HCT116 (cell line): ENCODE results near the gene TENM4. TPM values are rescaled to one million over a fixed set of nuclear protein-coding genes. Genes with fewer than 3 reads are reported as not detected.

Experiments used
- ATAC-seq: fragments of 200-7000 bp; cut with Tn5 transposase; 2 replicates; pipeline ENCODE4 v1.9.1; 2020; ENCODE audit warnings: mild to moderate bottlenecking, moderate library complexity
- BruUV-seq: library from RNA; stranded (reverse); fragments of 400-500 nt; replicated peaks from 2 replicates; lab custom pipeline; 2021; lab: Mats Ljungman, UMichigan
- CTCF ChIA-PET: fragments of 300-600 bp; sonication (Branson Sonifier 250); formaldehyde crosslinking; loops from one replicate; lab custom pipeline; 2021; ENCODE audit warnings: antibody characterized with exemption; lab: Charles Lee
- POLR2A ChIA-PET: fragments of 300-600, 350-600 bp; sonication (Branson Sonifier 250); formaldehyde crosslinking; loops from one replicate; lab custom pipeline; 2021; ENCODE audit warnings: antibody characterized with exemption; lab: Charles Lee
- RAD21 ChIA-PET, 2 experiments: fragments of 300-600 bp; sonication (Branson Sonifier 250); formaldehyde crosslinking; loops; one replicate each; lab custom pipeline; 2023; ENCODE audit warnings: low total read pairs in 2 of 2; ENCODE audit not compliant: uncharacterized antibody in 2 of 2, unreplicated experiment in 2 of 2, low non-redundant PET in 1 of 2; lab: Charles Lee
- DNase-seq: peaks from one replicate; pipeline ENCODE4 v3.0.0-alpha.2; 2010; ENCODE audit warnings: low read depth, low spot score
- H2AFZ ChIP-seq: fragments of 200-600 bp; shearing (Covaris generic), sonication (generic); 2 replicates; pipeline ENCODE4 v1.6.1; 2017; ENCODE audit warnings: low read depth, mixed run types, mixed read lengths, antibody characterized with exemption, low read length; ENCODE audit not compliant: poor library complexity, severe bottlenecking
- H3K27ac ChIP-seq: 2 replicates; pipeline ENCODE4 v1.5.1; 2012; ENCODE audit warnings: low read depth, low read length
- H3K27me3 ChIP-seq: fragments of 200-600 bp; sonication (generic); 2 replicates; pipeline ENCODE4 v1.6.1; 2016; ENCODE audit warnings: mixed run types, low read length, mixed read lengths; ENCODE audit not compliant: insufficient read depth
- H3K36me3 ChIP-seq, 2 experiments: fragments of 200-500 bp in 1 of 2; fragments of 200-600 bp in 1 of 2; sonication (Bioruptor generic) in 1 of 2; sonication (generic) in 1 of 2; 2 replicates each; pipeline versions ENCODE4 v1.5.1 to v1.6.1; 2014 to 2016; ENCODE audit warnings: low read length in 2 of 2, inconsistent platforms in 1 of 2, mixed read lengths in 1 of 2, mixed run types in 1 of 2; ENCODE audit not compliant: insufficient read depth in 2 of 2, control insufficient read depth in 1 of 2
- H3K4me1 ChIP-seq, 2 experiments: fragments of 200-600 bp in 1 of 2; sonication (generic) in 1 of 2; 2 replicates each; pipeline versions ENCODE4 v1.5.1 to v1.6.1; 2012 to 2017; ENCODE audit warnings: low read length in 2 of 2, inconsistent platforms in 1 of 2, mild to moderate bottlenecking in 1 of 2, mixed read lengths in 1 of 2, mixed run types in 1 of 2, moderate library complexity in 1 of 2; ENCODE audit not compliant: insufficient read depth in 2 of 2, control insufficient read depth in 1 of 2
- H3K4me2 ChIP-seq: fragments of 200-600 bp; sonication (generic); 2 replicates; pipeline ENCODE4 v1.6.1; 2017; ENCODE audit warnings: mixed run types, low read length, mixed read lengths
- H3K4me3 ChIP-seq, 2 experiments: fragments of 200-600 bp in 1 of 2; sonication (generic) in 1 of 2; replicated peaks in 1 of 2; 2 replicates each; pipeline ENCODE4 v1.5.1; 2011 to 2016; ENCODE audit warnings: low read length in 2 of 2, control low read depth in 1 of 2, low read depth in 1 of 2, mild to moderate bottlenecking in 1 of 2, mixed read lengths in 1 of 2, mixed run types in 1 of 2
- H3K79me2 ChIP-seq: fragments of 200-600 bp; sonication (generic); 2 replicates; pipeline ENCODE4 v1.6.1; 2017; ENCODE audit warnings: mild to moderate bottlenecking, mixed run types, low read length, moderate library complexity, mixed read lengths; ENCODE audit not compliant: insufficient read depth
- H3K9ac ChIP-seq: fragments of 200-600 bp; sonication (generic); 2 replicates; pipeline ENCODE4 v1.6.1; 2016; ENCODE audit warnings: low read length, mixed read lengths
- H3K9me2 ChIP-seq: fragments of 200-600 bp; sonication (generic), shearing (Covaris generic); 2 replicates; pipeline ENCODE4 v1.6.1; 2017; ENCODE audit warnings: mixed run types, mild to moderate bottlenecking, moderate library complexity; ENCODE audit not compliant: insufficient read depth
- H3K9me3 ChIP-seq, 2 experiments: fragments of 200-500 bp in 1 of 2; fragments of 200-600 bp in 1 of 2; sonication (Bioruptor generic) in 1 of 2; sonication (generic) in 1 of 2; 2 replicates each; pipeline ENCODE4 v1.6.1; 2014 to 2017; ENCODE audit warnings: low read length in 2 of 2, mixed read lengths in 2 of 2, inconsistent platforms in 1 of 2, low read depth in 1 of 2, mild to moderate bottlenecking in 1 of 2, mixed run types in 1 of 2, moderate library complexity in 1 of 2; ENCODE audit not compliant: control insufficient read depth in 1 of 2, insufficient read depth in 1 of 2
- H4K20me1 ChIP-seq: fragments of 200-600 bp; sonication (generic), shearing (Covaris generic); 2 replicates; pipeline ENCODE4 v1.6.1; 2017; ENCODE audit warnings: mixed run types, mild to moderate bottlenecking, moderate library complexity; ENCODE audit not compliant: insufficient read depth
- EGR1 ChIP-seq: IDR thresholded peaks from 2 replicates; pipeline ENCODE4 v1.6.1; 2012; ENCODE audit warnings: low read depth
- ELF1 ChIP-seq: IDR thresholded peaks from 2 replicates; pipeline ENCODE4 v1.6.1; 2012; ENCODE audit warnings: low read depth, borderline replicate concordance
- EZH2phosphoT487 ChIP-seq: fragments of 200-600 bp; IDR thresholded peaks from 2 replicates; pipeline ENCODE4 v1.6.1; 2018; ENCODE audit warnings: antibody characterized with exemption, borderline replicate concordance
- JUND ChIP-seq: IDR thresholded peaks from 2 replicates; pipeline ENCODE4 v1.6.1; 2012
- POLR2A ChIP-seq: IDR thresholded peaks from 2 replicates; pipeline ENCODE4 v1.7.0; 2011; ENCODE audit warnings: borderline replicate concordance; ENCODE audit not compliant: insufficient read depth, insufficient read length; ENCODE audit errors: extremely low read depth
- RAD21 ChIP-seq: IDR thresholded peaks from 2 replicates; pipeline ENCODE4 v1.6.1; 2012; ENCODE audit warnings: low read depth, mild to moderate bottlenecking
- SIN3A ChIP-seq: IDR thresholded peaks from 2 replicates; pipeline ENCODE4 v1.6.1; 2012; ENCODE audit warnings: low read depth
- SRF ChIP-seq: IDR thresholded peaks from 2 replicates; pipeline ENCODE4 v1.6.1; 2012; ENCODE audit warnings: low read depth
- TCF7L2 ChIP-seq: IDR thresholded peaks from 2 replicates; pipeline ENCODE4 v1.7.0; 2011; ENCODE audit warnings: borderline replicate concordance, inconsistent platforms; ENCODE audit not compliant: insufficient read depth, insufficient read length; ENCODE audit errors: extremely low read depth
- ZNF274 ChIP-seq: fragments of 200-500 bp; sonication (Bioruptor generic); IDR thresholded peaks from 2 replicates; pipeline ENCODE4 v1.6.1; 2014; ENCODE audit warnings: mild to moderate bottlenecking, low read depth, low read length, inconsistent platforms
- intact Hi-C: fragments of 100-400 bp; cut with micrococcal nuclease; formaldehyde crosslinking; loops from 2 replicates; pipeline ENCODE4 v1.10.0; 2022
- total RNA-seq: library from RNA; stranded (reverse); gene quantifications from one replicate; pipeline ENCODE4 v1.2.1, GENCODE V29; 2021; ENCODE audit not compliant: unreplicated experiment
- TF ChIP-seq, protein P1 (sequence below): IDR thresholded peaks from 2 replicates; pipeline ENCODE4 v1.6.1; 2012
- TF ChIP-seq, protein P2 (sequence below): IDR thresholded peaks from 2 replicates; pipeline ENCODE4 v1.6.1; 2012; ENCODE audit warnings: low read depth
- TF ChIP-seq, protein P3 (sequence below), 3 experiments: fragments of 200-600 bp in 1 of 3; sonication (generic) in 1 of 3; IDR thresholded peaks in 2 of 3; conservative IDR thresholded peaks in 1 of 3; 2 replicates each; pipeline ENCODE4 v1.5.1; 2012 to 2017; ENCODE audit warnings: low read depth in 2 of 3, low read length in 2 of 3, antibody characterized with exemption in 1 of 3, borderline replicate concordance in 1 of 3, control low read depth in 1 of 3, mild to moderate bottlenecking in 1 of 3, mixed read lengths in 1 of 3, mixed run types in 1 of 3, moderate library complexity in 1 of 3; ENCODE audit not compliant: insufficient read depth in 1 of 3

The TENM4 gene
- total RNA-seq, 1 experiment from 2014 or later = 0.05 TPM

- no TSS peak for BruUV-seq
- intact Hi-C loops = no loop called here
- RAD21 ChIA-PET = no interaction called here
Measured at GRCh38 chr11:78977009-78977408, 463.8 kb downstream of the TENM4 start.

DNA sequence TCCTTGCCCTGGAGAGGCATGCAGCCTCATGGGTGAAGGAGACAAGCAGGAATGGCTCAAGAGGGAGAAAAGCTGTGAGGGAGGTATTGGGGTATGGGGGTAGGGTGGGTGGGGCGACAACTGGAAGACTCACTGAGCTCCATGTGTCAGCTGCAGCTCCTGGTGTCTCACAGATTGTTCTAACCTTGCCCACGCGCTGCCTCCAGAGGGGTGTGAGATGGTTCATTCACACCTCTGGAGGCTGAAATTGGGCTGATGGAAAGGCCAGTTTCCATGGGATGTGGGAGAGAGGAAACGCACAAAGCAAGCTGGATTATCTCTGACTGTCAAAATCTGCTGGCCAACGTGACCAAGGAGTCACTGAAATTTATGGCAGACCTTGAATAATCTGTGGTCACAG lies 465.7 kb downstream of the TENM4 start:
- RAD21 ChIA-PET = no interaction called here
- ATAC-seq (no peak), DNase-seq (no peak)
- intact Hi-C loops = no loop called here
- no peak overlapping the region for H3K4me2 ChIP-seq
- no peaks in the 10 kb centered on the region for H3K9me3 ChIP-seq
- H3K4me1 ChIP-seq = no peaks in the 10 kb centered on the region
- peaks cover 27% of the 10 kb centered on the region for H3K27me3 ChIP-seq
- CTCF ChIA-PET = no interaction called here
- H3K79me2 ChIP-seq = no peaks in the 10 kb centered on the region
- H2AFZ ChIP-seq = no peak overlapping the region
- POLR2A ChIA-PET = no interaction called here
- no peaks in the 10 kb centered on the region for H3K36me3 ChIP-seq
- H3K9ac ChIP-seq = no peak overlapping the region
- no peak overlapping the region for H3K4me3 ChIP-seq
- no peak overlapping the region for H3K27ac ChIP-seq
- H3K9me2 ChIP-seq = no peaks in the 10 kb centered on the region
- BruUV-seq = no TSS peak
- H4K20me1 ChIP-seq = no peaks in the 10 kb centered on the region
- TF ChIP-seq ZNF274 (no peak), SIN3A (no peak), TCF7L2 (no peak)
- TF ChIP-seq, protein P1, sequence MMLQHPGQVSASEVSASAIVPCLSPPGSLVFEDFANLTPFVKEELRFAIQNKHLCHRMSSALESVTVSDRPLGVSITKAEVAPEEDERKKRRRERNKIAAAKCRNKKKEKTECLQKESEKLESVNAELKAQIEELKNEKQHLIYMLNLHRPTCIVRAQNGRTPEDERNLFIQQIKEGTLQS = no peak
- TF ChIP-seq, protein P2, sequence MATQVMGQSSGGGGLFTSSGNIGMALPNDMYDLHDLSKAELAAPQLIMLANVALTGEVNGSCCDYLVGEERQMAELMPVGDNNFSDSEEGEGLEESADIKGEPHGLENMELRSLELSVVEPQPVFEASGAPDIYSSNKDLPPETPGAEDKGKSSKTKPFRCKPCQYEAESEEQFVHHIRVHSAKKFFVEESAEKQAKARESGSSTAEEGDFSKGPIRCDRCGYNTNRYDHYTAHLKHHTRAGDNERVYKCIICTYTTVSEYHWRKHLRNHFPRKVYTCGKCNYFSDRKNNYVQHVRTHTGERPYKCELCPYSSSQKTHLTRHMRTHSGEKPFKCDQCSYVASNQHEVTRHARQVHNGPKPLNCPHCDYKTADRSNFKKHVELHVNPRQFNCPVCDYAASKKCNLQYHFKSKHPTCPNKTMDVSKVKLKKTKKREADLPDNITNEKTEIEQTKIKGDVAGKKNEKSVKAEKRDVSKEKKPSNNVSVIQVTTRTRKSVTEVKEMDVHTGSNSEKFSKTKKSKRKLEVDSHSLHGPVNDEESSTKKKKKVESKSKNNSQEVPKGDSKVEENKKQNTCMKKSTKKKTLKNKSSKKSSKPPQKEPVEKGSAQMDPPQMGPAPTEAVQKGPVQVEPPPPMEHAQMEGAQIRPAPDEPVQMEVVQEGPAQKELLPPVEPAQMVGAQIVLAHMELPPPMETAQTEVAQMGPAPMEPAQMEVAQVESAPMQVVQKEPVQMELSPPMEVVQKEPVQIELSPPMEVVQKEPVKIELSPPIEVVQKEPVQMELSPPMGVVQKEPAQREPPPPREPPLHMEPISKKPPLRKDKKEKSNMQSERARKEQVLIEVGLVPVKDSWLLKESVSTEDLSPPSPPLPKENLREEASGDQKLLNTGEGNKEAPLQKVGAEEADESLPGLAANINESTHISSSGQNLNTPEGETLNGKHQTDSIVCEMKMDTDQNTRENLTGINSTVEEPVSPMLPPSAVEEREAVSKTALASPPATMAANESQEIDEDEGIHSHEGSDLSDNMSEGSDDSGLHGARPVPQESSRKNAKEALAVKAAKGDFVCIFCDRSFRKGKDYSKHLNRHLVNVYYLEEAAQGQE = no peak

More at GRCh38 chr11:78977009-78977408, 463.8 kb downstream of the TENM4 start:
- Histone ChIP-seq H3K4me3 (no peak overlapping the region), H4K20me1 (no peaks in the 10 kb centered on the region), H3K9me2 (no peaks in the 10 kb centered on the region), H3K27me3 (peaks cover 24% of the 10 kb centered on the region), H3K4me1 (no peaks in the 10 kb centered on the region), H3K9me3 (no peaks in the 10 kb centered on the region), H3K9ac (no peak overlapping the region), H3K79me2 (no peaks in the 10 kb centered on the region), H3K27ac (no peak overlapping the region), H3K36me3 (no peaks in the 10 kb centered on the region), H3K4me2 (no peak overlapping the region), H2AFZ (no peak overlapping the region)
- TF ChIP-seq SRF (no peak), RAD21 (no peak), POLR2A (no peak), EZH2phosphoT487 (no peak), JUND (no peak), EGR1 (no peak), SIN3A (no peak), ELF1 (no peak)
- TF ChIP-seq, protein P1 = no peak
- TF ChIP-seq, protein P3, sequence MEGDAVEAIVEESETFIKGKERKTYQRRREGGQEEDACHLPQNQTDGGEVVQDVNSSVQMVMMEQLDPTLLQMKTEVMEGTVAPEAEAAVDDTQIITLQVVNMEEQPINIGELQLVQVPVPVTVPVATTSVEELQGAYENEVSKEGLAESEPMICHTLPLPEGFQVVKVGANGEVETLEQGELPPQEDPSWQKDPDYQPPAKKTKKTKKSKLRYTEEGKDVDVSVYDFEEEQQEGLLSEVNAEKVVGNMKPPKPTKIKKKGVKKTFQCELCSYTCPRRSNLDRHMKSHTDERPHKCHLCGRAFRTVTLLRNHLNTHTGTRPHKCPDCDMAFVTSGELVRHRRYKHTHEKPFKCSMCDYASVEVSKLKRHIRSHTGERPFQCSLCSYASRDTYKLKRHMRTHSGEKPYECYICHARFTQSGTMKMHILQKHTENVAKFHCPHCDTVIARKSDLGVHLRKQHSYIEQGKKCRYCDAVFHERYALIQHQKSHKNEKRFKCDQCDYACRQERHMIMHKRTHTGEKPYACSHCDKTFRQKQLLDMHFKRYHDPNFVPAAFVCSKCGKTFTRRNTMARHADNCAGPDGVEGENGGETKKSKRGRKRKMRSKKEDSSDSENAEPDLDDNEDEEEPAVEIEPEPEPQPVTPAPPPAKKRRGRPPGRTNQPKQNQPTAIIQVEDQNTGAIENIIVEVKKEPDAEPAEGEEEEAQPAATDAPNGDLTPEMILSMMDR (IDR thresholded peaks at IDR 0.05 in 2 of 3, conservative IDR thresholded peaks at IDR 0.05 in 1 of 3; ENCODE audit: borderline replicate concordance in 1 of 3, insufficient read depth in 1 of 3, low read depth in 2 of 3, low read length in 2 of 3) = no peak
- DNase-seq = no peak
- no peak for ATAC-seq
- POLR2A ChIA-PET = no interaction called here
- CTCF ChIA-PET = no interaction called here
